GM19035 (cell line): ENCODE data around the gene TPH1.
A peak's percentile ranks its signal among the peaks of the same experiment; 100 is the strongest.
"Not testable (repeated sequence)": the region's sequence is repeated elsewhere in the genome, so short reads cannot be mapped to it uniquely, and the experiment has no call there.

Source experiments
- ATAC-seq: cut with Tn5 transposase; IDR thresholded peaks from one replicate; pipeline ENCODE4 v1.9.1; 2021; ENCODE audit not compliant: unreplicated experiment

Gene TPH1

DNA sequence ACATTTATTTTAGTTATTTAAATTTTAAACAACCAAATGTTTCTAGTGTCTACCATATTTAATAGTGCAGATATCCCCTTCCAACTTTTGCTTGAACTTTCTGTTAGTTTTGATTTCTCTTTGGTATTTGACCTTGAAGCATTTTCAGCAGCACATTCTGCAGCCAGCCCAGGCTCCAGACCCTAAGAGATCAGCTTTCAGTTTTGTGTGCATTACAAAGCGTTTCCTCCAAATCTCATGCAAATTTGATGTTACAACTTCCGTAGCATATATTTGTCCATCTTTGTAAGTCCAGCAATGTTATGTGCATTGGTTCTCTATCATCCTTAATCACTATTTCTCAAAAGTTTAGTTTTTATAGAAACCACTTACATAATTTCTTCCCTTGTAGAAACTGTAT is 18.6 kb downstream of the TPH1 start:
- ATAC-seq = no peak

DNA sequence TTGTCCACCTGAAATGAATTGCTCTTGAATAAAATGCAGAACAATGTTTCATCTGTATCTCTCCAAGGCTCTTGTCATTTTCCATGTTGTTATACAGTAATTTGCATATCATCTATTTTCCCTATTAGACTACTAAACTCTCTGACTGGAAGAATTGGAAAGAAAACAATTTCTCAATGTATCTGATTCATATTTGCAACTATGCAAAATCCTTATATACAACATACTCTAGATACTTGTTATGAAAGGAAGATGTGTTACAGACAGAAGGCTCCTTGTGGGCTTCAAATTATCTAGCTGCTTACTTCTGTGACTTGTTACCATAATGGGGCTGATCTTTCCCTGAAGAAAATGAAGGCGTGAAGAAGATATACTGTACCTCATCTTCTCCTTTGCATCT is 23.6 kb downstream of the TPH1 start:
- no peak for ATAC-seq

GRCh38 chr11:18019650-18020049 is 26.4 kb downstream of the TPH1 start:
- no peak for ATAC-seq

DNA sequence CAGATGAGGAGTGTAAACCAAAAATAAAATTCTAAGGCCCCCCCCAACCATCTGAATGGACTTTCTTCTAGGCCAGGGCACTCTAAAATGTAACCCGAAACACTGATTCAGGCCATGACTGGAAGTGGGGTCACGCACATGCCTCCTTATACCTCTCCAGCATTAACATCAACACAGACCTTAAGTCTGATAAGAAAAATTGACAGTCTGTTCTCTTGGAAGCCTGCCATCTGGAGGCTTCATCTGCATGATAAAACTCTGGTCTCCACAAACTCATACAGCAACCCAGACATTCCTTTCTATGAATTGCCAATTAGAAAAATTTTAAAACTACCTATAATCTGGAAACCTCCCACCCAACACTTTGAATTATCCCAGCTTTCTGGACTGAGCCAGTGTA is 29.3 kb downstream of the TPH1 start:
- no peak for ATAC-seq

GRCh38 chr11:18014876-18015275 is 31.2 kb downstream of the TPH1 start:
- no peak for ATAC-seq

GRCh38 chr11:18013790-18014507 is 32.1 kb downstream of the TPH1 start:
- no peak for ATAC-seq

GRCh38 chr11:18012906-18013781 is 32.9 kb downstream of the TPH1 start, which contains the start of gene SERGEF:
SERGEF (minus strand) TSS chr11:18013047; CDS start chr11:18013010, 37 bp downstream.
- ATAC-seq = peak; percentile 94

- peak; percentile 7 for ATAC-seq
Observed at GRCh38 chr11:18012122-18012905, 33.8 kb downstream of the TPH1 start.

GRCh38 chr11:18011633-18012032 is 34.4 kb downstream of the TPH1 start:
- ATAC-seq = no peak

- ATAC-seq = no peak
Observed at GRCh38 chr11:18010977-18011586, 35.0 kb downstream of the TPH1 start.

- ATAC-seq = no peak
Observed at GRCh38 chr11:18010121-18010670, 35.9 kb downstream of the TPH1 start.

DNA sequence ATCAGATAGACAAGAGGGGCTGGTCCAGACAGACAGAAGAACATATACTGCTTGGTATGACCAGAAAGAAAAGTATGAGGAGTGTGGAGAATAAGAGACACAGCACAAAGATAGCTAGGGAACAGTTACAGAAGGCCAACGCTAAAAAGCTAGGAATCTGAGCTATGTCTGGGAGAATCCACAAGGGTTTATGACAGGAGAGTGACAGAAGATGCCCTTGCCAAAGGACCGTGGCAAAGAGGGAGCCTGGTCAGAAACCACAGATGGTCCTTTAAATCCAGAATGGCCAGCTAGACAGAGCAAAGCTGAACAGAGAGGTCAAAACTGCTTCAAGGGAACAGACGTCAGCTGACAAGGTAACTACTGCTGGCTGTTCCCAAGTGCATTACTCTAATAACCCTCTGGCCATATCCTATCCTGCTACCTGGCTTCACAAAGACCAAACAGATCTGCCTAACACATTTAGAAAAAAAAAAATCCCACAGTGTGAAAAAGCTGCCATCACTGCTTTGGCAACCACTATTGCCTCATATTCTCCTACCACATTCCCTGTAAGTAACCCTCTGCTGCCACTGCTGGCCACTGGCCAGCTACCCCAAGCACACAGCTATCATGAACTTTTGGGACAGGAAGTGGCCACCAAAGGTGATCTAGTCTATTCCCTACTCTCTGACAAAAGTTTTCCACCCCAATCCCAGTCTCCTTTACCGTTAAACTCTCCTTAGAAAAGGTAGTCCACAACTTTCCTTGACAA is 40.5 kb downstream of the TPH1 start:
- no peak for ATAC-seq

DNA sequence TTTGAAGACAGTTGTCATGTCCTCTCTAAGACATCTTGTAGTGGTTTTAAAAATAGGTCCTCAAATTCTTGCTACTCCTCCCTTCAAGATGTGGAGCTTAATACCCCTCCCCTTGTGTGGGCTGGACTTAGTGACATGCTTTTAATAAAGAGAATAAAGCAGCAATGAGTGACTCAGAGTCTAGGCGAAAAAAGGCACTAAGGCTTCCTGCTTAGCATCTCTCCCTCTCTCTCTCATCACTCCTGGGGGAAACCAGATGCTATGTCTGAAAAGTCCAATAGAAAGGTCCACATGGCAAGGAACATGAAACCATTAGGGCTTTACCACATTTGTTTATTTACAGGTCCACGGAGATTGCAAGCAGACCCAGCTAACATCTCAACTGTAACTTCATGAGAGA is 44.9 kb downstream of the TPH1 start:
- ATAC-seq = no peak

DNA sequence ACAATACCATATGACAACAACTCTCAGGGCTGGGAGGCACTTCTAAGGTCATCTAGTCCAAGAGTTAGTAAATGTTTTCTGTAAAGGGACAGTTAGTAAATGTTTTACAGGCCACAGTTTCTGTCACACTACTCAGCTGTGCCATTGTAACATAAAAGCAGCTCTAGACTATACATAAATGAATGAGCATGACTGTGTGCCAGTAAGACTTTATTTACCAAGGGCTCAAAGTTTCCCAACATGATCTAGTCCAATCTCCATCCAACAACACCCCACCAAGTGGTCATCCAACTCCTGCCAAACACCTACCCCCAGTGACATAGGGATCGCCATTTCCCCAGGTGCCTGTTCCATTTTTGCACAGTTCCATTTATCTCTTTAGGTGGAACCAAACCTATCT is 45.3 kb downstream of the TPH1 start:
- no peak for ATAC-seq

- not testable (repeated sequence) for ATAC-seq
Observed at GRCh38 chr11:18000128-18000527, 45.9 kb downstream of the TPH1 start.
